Measurements from ENCODE around the gene TMC6.
A peak's percentile ranks its signal among the peaks of the same experiment; 100 is the strongest.
"Not testable (repeated sequence)": the region's sequence is repeated elsewhere in the genome, so short reads cannot be mapped to it uniquely, and the experiment has no call there.

Gene TMC6

DNA sequence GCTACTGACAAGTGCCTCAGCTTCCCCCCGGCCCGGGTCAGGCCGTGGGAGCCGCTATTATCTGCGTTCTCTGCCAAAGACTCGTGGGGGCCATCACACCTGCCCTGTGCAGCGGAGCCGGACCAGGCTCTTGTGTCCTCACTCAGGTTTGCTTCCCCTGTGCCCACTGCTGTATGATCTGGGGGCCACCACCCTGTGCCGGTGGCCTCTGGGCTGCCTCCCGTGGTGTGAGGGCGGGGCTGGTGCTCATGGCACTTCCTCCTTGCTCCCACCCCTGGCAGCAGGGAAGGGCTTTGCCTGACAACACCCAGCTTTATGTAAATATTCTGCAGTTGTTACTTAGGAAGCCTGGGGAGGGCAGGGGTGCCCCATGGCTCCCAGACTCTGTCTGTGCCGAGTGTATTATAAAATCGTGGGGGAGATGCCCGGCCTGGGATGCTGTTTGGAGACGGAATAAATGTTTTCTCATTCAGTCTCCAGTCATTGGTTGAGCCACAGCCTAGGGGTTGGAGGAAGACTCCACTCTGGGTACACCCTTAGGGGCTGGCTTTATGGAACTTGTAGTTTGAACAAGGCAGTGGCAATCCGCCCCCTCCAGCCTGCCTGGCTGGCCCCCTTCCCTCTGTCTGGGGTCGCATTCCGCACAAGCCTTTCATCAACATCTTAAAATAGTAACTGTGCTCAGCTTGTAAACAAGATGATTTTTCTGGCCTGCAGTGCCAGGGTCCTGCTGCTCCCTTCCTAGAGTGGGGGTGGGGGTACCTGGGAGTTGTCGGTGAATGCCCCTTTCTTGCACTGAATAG is 43.9 kb upstream of the TMC6 start:
- DNase-seq (ENCODE audit: low read depth) = no peak
- no peak overlapping the region for H3K4me3 ChIP-seq (ENCODE audit: low read length)
- TF ChIP-seq, protein P1, sequence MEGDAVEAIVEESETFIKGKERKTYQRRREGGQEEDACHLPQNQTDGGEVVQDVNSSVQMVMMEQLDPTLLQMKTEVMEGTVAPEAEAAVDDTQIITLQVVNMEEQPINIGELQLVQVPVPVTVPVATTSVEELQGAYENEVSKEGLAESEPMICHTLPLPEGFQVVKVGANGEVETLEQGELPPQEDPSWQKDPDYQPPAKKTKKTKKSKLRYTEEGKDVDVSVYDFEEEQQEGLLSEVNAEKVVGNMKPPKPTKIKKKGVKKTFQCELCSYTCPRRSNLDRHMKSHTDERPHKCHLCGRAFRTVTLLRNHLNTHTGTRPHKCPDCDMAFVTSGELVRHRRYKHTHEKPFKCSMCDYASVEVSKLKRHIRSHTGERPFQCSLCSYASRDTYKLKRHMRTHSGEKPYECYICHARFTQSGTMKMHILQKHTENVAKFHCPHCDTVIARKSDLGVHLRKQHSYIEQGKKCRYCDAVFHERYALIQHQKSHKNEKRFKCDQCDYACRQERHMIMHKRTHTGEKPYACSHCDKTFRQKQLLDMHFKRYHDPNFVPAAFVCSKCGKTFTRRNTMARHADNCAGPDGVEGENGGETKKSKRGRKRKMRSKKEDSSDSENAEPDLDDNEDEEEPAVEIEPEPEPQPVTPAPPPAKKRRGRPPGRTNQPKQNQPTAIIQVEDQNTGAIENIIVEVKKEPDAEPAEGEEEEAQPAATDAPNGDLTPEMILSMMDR (conservative IDR thresholded peaks at IDR 0.05; ENCODE audit: low read length) = no peak

DNA sequence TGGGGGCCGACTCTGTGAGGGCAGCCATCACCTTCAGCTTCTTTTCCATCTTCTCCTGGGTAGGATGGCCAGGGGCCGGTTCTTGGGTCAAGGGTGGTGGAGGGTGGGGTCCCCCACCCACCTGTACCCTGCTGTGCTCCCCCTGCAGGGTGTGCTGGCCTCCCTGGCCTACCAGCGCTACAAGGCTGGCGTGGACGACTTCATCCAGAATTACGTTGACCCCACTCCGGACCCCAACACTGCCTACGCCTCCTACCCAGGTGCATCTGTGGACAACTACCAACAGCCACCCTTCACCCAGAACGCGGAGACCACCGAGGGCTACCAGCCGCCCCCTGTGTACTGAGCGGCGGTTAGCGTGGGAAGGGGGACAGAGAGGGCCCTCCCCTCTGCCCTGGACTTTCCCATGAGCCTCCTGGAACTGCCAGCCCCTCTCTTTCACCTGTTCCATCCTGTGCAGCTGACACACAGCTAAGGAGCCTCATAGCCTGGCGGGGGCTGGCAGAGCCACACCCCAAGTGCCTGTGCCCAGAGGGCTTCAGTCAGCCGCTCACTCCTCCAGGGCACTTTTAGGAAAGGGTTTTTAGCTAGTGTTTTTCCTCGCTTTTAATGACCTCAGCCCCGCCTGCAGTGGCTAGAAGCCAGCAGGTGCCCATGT is 43.2 kb upstream of the TMC6 start:
- not testable (repeated sequence) for H3K4me3 ChIP-seq (ENCODE audit: low read length); DNase-seq (ENCODE audit: low read depth)

DNA sequence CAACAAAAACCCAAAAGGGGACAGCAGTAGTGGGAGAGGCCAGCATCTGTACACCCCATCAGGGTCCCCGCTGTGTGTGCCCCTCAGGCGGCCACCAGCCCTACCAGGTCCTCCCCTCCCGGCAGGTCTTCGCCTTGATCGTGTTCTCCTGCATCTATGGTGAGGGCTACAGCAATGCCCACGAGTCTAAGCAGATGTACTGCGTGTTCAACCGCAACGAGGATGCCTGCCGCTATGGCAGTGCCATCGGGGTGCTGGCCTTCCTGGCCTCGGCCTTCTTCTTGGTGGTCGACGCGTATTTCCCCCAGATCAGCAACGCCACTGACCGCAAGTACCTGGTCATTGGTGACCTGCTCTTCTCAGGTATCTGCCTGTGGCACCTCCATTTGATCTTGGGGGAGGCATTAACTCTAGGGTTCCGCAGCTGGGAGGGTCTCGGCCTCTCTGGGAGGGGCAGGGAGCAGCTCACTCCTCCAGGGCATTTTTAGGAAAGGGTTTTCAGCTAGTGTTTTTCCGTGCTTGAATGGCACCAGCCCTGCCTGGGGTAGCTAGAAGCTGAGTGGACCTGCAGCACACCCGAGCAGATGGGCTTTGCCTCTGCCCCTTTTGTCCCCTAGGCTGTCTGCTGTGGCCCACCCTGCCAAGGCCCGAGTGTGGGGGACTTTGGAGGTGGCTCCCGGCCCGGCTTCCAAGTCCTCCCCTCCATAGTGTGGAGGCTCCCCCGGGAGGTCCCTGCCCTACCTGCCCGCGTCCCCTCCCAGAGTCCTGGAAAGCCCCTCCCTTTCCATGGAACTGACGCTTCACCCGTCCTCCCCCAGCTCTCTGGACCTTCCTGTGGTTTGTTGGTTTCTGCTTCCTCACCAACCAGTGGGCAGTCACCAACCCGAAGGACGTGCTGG is 42.4 kb upstream of the TMC6 start:
- H3K4me3 ChIP-seq (ENCODE audit: low read length) = no peak overlapping the region
- no peak for DNase-seq (ENCODE audit: low read depth)
- TF ChIP-seq, protein P1 (conservative IDR thresholded peaks at IDR 0.05; ENCODE audit: low read length) = no peak

DNA sequence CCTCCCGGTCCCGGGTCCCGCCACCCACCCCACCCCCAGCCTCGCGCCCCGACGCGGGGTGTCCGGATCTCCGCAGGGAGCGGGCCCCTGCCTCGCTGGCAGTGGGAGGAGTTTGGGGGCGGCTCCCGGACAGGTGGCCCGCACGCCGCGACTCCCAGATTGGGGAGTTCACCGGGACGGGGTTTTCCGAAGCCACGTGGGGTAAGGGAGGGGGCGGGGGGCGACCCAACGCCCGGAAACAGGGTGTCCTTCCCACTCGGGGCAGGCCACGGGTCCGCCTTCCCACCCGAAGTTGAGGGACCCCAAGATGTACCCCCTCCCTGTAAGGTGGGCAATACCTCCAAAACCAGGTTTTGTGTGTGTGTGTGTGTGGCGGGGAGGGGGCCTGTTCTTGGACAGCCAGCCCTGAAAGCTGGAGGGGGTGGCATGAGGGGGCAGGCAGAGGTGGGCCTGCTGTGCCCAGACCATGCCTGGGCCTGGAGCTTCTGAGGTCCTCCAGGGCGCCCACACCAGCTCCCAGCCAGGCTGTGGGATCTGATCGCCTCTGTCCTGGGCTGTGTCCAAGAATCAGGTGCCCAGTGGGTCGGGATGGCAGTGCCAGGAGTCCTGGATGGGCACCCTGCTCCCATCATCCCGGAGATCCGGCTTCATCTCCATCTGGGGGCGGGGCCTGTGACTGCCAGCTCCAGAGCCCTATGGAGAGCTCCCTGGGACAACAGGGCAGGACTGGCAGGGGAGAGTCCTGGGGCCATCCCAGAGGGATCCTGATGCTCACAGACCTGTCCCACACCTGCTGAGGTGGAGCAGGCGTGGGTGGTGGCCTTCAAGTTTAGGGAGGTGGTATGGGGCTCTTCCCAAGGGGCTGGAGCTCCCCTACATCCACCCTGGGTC is 40.6 kb upstream of the TMC6 start:
- DNase-seq (ENCODE audit: low read depth) = peak; percentile 33
- peak overlapping the region; percentile 55 for H3K4me3 ChIP-seq (ENCODE audit: low read length)
- TF ChIP-seq, protein P1 (conservative IDR thresholded peaks at IDR 0.05; ENCODE audit: low read length) = no peak

DNA sequence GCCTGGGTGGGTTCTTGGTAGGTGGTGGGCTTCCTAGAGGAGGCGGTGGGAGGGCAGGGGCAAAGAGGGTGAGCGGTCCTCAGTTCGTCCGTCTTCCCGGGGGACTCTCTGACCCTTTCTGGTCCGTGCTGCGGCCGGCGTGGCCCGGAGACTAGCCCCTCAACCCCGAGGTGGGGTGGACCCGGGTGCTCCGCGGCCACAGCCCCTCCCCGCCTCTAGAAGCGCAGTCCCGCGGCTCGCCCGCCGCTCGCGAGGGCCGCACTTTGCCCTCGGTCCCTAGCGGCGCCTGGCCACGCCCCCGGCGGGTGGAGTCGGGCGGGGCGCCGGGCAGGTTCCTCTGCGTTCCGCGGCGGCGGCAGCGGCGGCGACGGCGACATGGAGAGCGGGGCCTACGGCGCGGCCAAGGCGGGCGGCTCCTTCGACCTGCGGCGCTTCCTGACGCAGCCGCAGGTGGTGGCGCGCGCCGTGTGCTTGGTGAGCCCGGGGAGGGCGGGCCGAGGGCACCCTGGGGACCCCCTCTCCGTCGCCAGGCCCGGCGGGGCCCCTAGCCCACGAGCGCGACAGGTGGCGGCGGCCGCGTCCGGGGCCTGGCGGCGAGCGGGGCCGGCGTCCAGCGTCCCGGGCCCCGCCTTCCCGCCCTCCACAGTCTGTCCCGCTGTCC is 39.8 kb upstream of the TMC6 start, which contains the start of gene SYNGR2:
Gene SYNGR2, plus strand, starts transcription at position 340 of the 661 bp plus-strand sequence. Its CDS starts 36 bp downstream, at position 376.
- TF ChIP-seq, protein P1 (conservative IDR thresholded peaks at IDR 0.05; ENCODE audit: low read length) = no peak
- H3K4me3 ChIP-seq (ENCODE audit: low read length) = peak within 1 kb of the TSS; percentile 55
- DNase-seq (ENCODE audit: low read depth) = peak; percentile 42

DNA sequence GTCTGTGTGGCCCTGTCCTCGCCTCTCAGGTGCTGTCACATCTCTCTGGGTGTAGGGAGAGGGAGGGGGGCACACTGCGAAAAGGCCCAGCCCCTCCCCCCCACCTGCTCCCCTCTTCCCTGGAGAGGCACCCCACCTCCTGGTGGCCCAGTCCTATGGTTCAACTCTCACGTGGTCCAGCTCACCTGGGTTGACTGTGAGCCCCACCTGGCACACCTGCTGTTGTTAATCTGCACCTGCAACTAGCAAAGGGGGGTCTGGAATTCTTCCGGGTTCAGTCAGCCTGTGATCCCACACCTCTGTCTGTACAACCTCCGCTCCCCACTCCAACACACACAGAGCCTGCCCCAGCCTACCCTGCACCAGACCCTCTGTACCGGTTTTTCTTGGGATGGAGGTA is 37.9 kb upstream of the TMC6 start:
- no peak for DNase-seq (ENCODE audit: low read depth)
- H3K4me3 ChIP-seq (ENCODE audit: low read length) = no peak overlapping the region
- TF ChIP-seq, protein P1 (conservative IDR thresholded peaks at IDR 0.05; ENCODE audit: low read length) = no peak
